Natural killer cell (primary cell): ENCODE data around the gene OTUD6A. TPM values are rescaled to one million over a fixed set of nuclear protein-coding genes. Genes with fewer than 3 reads are reported as not detected.

Experiments
- ATAC-seq, 3 donors: fragments of 150-1000 bp in 2 of 3; fragments of 200-7000 bp in 1 of 3; cut with Tn5 transposase; 1 replicate in 1 of 3; 2 replicates in 2 of 3; pipeline ENCODE4 v1.10.0; 2021; ENCODE audit warnings: mild to moderate bottlenecking in 2 of 3, moderate library complexity in 2 of 3
- DNase-seq, 2 donors: peaks; one replicate each; pipeline versions ENCODE4 v3.0.0 to v3.0.0-alpha.2; 2013 to 2021; ENCODE audit warnings: mixed read lengths in 1 of 2
- H3K27ac ChIP-seq: one replicate; pipeline ENCODE4 v1.5.1; 2013; ENCODE audit warnings: mild to moderate bottlenecking, low read length
- H3K27me3 ChIP-seq: one replicate; pipeline ENCODE4 v1.6.1; 2013; ENCODE audit warnings: low read length; ENCODE audit not compliant: control insufficient read depth, insufficient read depth
- H3K36me3 ChIP-seq: one replicate; pipeline ENCODE4 v1.6.1; 2013; ENCODE audit warnings: low read length; ENCODE audit not compliant: control insufficient read depth, insufficient read depth
- H3K4me1 ChIP-seq: one replicate; pipeline ENCODE4 v1.6.1; 2013; ENCODE audit warnings: low read length; ENCODE audit not compliant: control insufficient read depth, insufficient read depth
- H3K4me3 ChIP-seq: one replicate; pipeline ENCODE4 v1.5.1; 2013; ENCODE audit warnings: low read length
- H3K9me3 ChIP-seq: one replicate; pipeline ENCODE4 v1.6.1; 2013; ENCODE audit warnings: low read length; ENCODE audit not compliant: control insufficient read depth, insufficient read depth
- H3K27ac Mint-ChIP-seq, 2 donors: one replicate each; pipeline ENCODE4 v1.8.0; 2022; ENCODE audit warnings: mild to moderate bottlenecking in 2 of 2, mixed read lengths in 2 of 2, moderate library complexity in 1 of 2
- H3K27me3 Mint-ChIP-seq, 2 donors: one replicate each; pipeline ENCODE4 v1.8.0; 2022; ENCODE audit warnings: low read depth in 2 of 2, mixed read lengths in 2 of 2
- H3K36me3 Mint-ChIP-seq: one replicate; pipeline ENCODE4 v1.8.0; 2022; ENCODE audit warnings: mixed read lengths
- H3K4me1 Mint-ChIP-seq, 2 donors: one replicate each; pipeline ENCODE4 v1.8.0; 2022; ENCODE audit warnings: mixed read lengths in 2 of 2
- H3K4me3 Mint-ChIP-seq: one replicate; pipeline ENCODE4 v1.8.0; 2022; ENCODE audit warnings: mild to moderate bottlenecking, moderate library complexity, mixed read lengths
- H3K9me3 Mint-ChIP-seq, 2 donors: one replicate each; pipeline ENCODE4 v1.8.0; 2022; ENCODE audit warnings: mixed read lengths in 2 of 2
- WGBS: methylation state at CpG from one replicate; pipeline ENCODE4 v1.1.7; 2013; ENCODE audit warnings: missing lambda C conversion rate; ENCODE audit not compliant: insufficient coverage; 5-methylcytosine and 5-hydroxymethylcytosine counted together
- intact Hi-C: fragments of 100-400 bp; cut with micrococcal nuclease; formaldehyde crosslinking; loops from one replicate; pipeline ENCODE4 v1.14.2; 2022
- total RNA-seq, 4 donors: library from RNA; stranded (reverse); fragments of 120-200 nt in 1 of 4; gene quantifications; one replicate each; pipeline versions ENCODE4 v1.2.3 to v1.2.4, GENCODE V29; 2013 to 2022
- TF ChIP-seq, protein P1 (sequence below): fragments of 200-600 bp; IDR thresholded peaks from one replicate; pipeline ENCODE4 v1.8.0; 2022; ENCODE audit warnings: antibody characterized with exemption

The OTUD6A gene
- total RNA-seq, 3 donors from 2014 or later (not counting 1 experiment from before 2014, with no cell fraction given) = not detected

DNA sequence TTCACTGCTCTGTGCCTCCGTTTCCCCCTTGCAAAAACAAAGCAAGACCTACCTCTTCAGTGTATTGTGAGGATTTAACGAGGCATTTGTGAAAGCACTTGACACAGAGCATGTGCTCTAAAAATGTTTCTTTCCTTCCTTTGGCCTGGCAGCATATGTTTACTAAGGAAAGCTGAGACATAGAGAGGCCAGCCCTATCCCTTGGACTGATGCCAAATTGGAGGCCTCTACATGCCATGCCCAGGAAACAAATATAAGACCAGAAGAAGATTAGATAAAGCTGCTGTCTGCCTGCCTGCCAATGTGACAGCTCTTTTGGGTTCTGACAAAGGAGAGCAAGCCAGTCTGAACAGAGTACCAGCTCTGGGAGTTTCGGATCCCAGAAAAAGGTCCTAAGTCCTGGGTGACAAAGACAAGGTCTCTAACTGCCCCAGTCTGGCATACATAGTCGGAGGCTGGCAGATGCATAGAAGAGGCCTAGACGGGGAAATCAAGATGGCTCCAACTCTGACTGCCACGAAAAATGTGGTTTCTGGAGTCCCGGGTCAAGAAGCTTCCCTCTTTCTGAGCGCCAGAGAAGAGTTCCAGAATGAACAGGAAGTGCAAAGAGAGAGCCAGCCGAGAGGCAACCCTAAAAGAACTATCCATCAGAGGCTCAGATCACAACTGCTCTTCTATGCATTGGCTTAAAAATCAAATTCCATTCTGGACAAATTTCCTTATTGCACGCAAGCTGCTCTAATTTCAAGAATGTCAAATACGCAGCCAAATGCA, 25.8 kb downstream of the OTUD6A start:
- H3K36me3 Mint-ChIP-seq = no peaks in the 10 kb centered on the region
- no peaks in the 10 kb centered on the region for H3K36me3 ChIP-seq
- H3K4me1 Mint-ChIP-seq = no peaks in the 10 kb centered on the region
- DNase-seq = no peak
- no peak for ATAC-seq
- 52% methylated on average over 10 of the region's 11 CpGs for WGBS
- H3K27ac Mint-ChIP-seq = no peak overlapping the region
- H3K4me3 Mint-ChIP-seq = no peak overlapping the region
- H3K27me3 ChIP-seq = no peaks in the 10 kb centered on the region
- H3K4me1 ChIP-seq = no peaks in the 10 kb centered on the region
- peaks cover 2 to 9% of the 10 kb centered on the region in 2 donors for H3K27me3 Mint-ChIP-seq
- H3K9me3 ChIP-seq = no peaks in the 10 kb centered on the region
- intact Hi-C loops = no loop called here
- H3K9me3 Mint-ChIP-seq = no peaks in the 10 kb centered on the region
- H3K27ac ChIP-seq = no peak overlapping the region
- H3K4me3 ChIP-seq = no peak overlapping the region
- TF ChIP-seq, protein P1, sequence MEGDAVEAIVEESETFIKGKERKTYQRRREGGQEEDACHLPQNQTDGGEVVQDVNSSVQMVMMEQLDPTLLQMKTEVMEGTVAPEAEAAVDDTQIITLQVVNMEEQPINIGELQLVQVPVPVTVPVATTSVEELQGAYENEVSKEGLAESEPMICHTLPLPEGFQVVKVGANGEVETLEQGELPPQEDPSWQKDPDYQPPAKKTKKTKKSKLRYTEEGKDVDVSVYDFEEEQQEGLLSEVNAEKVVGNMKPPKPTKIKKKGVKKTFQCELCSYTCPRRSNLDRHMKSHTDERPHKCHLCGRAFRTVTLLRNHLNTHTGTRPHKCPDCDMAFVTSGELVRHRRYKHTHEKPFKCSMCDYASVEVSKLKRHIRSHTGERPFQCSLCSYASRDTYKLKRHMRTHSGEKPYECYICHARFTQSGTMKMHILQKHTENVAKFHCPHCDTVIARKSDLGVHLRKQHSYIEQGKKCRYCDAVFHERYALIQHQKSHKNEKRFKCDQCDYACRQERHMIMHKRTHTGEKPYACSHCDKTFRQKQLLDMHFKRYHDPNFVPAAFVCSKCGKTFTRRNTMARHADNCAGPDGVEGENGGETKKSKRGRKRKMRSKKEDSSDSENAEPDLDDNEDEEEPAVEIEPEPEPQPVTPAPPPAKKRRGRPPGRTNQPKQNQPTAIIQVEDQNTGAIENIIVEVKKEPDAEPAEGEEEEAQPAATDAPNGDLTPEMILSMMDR = no peak

DNA sequence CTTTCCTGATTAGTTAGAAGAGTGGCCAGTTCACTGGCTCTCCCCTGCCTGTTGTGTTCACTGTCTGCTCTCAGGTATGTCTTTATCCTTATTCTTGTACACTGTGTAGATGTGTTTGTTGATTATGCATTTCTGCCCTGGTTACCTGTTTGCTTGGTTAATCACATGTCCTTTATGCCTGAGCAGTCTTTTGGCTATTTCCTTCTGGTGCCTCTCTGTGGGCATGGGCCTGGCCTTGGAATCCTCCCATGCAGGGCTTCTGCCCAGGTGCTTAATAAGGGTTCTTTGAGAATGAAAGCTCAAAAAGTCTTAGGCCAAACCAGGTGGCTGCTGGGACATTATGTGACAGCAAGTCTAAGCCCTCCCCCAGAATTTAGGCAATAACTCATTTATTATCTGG, 26.5 kb downstream of the OTUD6A start:
- Histone ChIP-seq H3K27ac (no peak overlapping the region), H3K9me3 (no peaks in the 10 kb centered on the region), H3K4me3 (no peak overlapping the region), H3K36me3 (no peaks in the 10 kb centered on the region), H3K27me3 (no peaks in the 10 kb centered on the region), H3K4me1 (no peaks in the 10 kb centered on the region)
- H3K36me3 Mint-ChIP-seq = no peaks in the 10 kb centered on the region
- ATAC-seq = no peak
- no peaks in the 10 kb centered on the region for H3K4me1 Mint-ChIP-seq
- H3K4me3 Mint-ChIP-seq = no peak overlapping the region
- no peak for DNase-seq
- H3K27me3 Mint-ChIP-seq = peaks cover 2 to 9% of the 10 kb centered on the region in 2 donors
- H3K9me3 Mint-ChIP-seq = no peaks in the 10 kb centered on the region
- TF ChIP-seq, protein P1 = no peak
- intact Hi-C loops = no loop called here
- no peak overlapping the region for H3K27ac Mint-ChIP-seq

DNA sequence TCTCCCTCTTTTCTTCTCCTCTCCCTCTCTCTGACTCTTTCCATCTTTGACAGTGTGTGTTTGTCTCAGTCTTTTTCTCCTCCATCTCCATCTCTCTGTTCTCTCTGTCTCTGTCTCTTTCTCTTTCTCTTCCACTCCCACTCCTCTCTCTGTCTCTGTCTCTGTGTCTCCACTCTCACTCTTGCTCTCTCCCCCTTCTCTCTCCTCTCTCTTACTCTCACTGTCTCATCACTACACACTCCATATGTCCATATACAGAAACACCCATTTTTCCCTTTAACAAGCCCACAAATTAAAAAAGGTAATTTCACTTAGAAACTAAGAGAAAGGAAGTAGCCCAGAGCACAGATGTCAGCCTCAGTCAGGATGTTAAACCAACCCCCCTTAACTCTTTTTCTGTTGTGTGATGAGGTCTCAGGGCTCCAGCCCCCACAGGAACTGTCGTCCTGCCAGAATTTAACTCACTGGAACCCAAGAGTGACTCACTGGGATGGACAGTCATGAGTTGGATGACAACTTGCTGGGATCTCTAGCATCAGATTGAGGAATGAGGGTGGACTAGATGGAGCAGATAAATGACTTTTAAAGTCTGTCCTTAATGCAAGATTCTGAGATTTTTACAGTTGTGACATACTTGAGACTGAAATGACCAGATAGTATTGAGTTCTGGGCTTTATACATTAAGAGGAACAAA, 27.5 kb downstream of the OTUD6A start:
- no peaks in the 10 kb centered on the region for H3K36me3 Mint-ChIP-seq
- H3K4me3 Mint-ChIP-seq = no peak overlapping the region
- Histone ChIP-seq H3K4me3 (no peak overlapping the region), H3K36me3 (no peaks in the 10 kb centered on the region), H3K9me3 (no peaks in the 10 kb centered on the region), H3K27me3 (no peaks in the 10 kb centered on the region), H3K4me1 (no peaks in the 10 kb centered on the region), H3K27ac (no peak overlapping the region)
- intact Hi-C loops = no loop called here
- ATAC-seq (no peak), DNase-seq (no peak)
- TF ChIP-seq, protein P1 = no peak
- H3K27me3 Mint-ChIP-seq = peaks cover 0 to 9% of the 10 kb centered on the region in 2 donors
- WGBS = 18% methylated on average over 1 of the region's 1 CpG
- H3K27ac Mint-ChIP-seq = no peak overlapping the region
- no peaks in the 10 kb centered on the region for H3K9me3 Mint-ChIP-seq
- H3K4me1 Mint-ChIP-seq = no peaks in the 10 kb centered on the region
